T-helper 9 cell (primary cell): Measurements from ENCODE around the gene PIWIL4.
"Not testable (repeated sequence)": the region's sequence is repeated elsewhere in the genome, so short reads cannot be mapped to it uniquely, and the experiment has no call there.

Experiments used
- DNase-seq: peaks from one replicate; pipeline ENCODE4 v3.0.0-alpha.2; 2020

PIWIL4 gene

GRCh38 chr11:94639901-94640721 is 72.9 kb downstream of the PIWIL4 start:
- no peak for DNase-seq

DNA sequence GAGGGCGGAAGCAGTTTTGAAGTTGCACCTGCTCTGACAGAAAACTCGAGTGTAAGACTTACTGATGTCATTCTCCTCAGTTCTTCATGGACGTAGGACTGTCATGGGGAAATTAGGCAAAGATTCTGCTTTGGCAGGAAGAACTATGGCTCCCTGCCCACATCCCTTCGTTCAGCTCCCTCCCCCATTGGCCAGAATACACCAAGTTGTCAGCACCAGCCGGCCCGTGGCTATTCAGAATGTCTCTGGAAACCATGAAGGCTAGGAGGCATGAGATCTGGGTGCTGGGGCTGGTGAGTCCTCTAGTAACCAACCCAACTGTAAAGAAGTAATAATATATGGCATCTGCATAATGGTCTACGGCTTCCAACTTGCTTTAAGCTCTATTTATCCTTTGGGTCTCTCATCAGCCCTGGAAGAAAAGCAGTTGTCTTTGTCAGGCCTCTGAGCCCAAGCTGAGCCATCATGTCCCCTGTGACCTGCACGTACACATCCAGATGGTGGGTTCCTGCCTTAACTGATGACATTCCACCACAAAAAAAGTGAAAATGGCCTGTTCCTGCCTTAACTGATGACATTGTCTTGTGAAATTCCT is 74.1 kb downstream of the PIWIL4 start:
- DNase-seq = no peak

- not testable (repeated sequence) for DNase-seq
Observed at GRCh38 chr11:94643186-94643585, 76.0 kb downstream of the PIWIL4 start.

DNA sequence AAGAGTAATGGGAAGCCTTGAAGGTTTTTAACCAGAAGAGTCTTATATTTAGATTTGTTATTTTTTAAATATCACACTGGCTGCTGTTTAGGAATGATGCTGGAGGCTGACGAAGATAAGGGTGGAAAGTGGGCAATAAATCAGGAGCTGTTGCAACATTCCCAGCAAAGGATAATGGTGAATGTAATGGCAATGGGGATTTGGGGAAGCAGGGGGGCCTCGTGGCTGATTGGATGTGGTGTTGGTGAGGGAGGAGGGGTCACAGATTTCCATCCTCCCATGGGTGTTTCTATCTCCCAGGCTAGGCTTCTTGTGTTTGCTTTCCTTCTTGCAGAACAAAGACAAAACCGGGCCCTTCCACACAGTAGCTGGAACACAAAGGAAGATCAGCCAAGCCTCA is 80.8 kb downstream of the PIWIL4 start:
- no peak for DNase-seq

- no peak for DNase-seq
Observed at GRCh38 chr11:94648789-94649188, 81.6 kb downstream of the PIWIL4 start.

DNA sequence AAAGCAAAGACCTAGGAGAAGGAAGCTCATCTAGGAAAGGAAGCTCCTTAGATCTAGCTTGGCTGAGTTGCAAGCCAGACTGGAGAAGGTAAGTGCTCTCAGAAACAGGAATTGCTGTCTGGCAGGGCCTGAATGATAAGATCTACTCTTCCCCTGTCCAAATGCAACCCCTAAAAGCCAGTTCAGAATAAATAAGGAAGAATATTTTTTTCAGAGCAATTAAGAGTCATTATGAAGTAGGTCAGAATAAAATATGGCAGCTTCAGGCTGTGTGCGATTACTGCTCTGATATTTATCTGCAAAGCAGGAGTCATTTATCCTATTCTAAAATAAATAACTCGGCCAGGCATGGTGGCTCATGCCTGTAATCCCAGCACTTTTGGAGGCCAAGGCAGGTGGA is 82.1 kb downstream of the PIWIL4 start:
- no peak for DNase-seq

GRCh38 chr11:94649964-94650623 is 82.9 kb downstream of the PIWIL4 start:
- DNase-seq = no peak

GRCh38 chr11:94650756-94651155 is 83.6 kb downstream of the PIWIL4 start:
- DNase-seq = no peak

DNA sequence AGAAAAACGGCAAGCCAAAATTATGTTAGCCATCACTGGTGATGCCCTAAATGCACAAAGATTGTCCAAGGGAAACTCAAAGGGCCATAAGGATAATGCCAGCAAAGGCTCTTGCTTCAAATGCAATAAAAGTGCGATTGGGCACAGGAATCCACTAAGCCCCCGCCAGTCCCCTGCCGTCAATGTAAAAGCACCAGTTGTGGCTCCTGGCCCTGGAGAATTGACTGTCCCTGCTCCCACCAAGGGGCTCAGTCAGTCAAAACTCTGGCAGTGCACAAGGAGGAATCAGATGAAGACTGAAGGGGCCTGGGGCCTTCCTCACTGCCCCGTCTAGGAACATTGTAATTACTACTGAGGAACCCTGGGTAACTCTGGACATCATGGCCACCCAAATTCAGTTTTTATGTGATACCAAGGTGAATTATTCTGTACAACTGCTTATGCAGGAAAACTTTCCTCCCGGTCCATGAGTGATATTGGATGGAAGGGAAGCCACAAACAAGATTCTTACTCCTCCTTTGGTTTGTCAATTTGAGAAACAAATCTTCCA is 85.6 kb downstream of the PIWIL4 start:
- no peak for DNase-seq

DNA sequence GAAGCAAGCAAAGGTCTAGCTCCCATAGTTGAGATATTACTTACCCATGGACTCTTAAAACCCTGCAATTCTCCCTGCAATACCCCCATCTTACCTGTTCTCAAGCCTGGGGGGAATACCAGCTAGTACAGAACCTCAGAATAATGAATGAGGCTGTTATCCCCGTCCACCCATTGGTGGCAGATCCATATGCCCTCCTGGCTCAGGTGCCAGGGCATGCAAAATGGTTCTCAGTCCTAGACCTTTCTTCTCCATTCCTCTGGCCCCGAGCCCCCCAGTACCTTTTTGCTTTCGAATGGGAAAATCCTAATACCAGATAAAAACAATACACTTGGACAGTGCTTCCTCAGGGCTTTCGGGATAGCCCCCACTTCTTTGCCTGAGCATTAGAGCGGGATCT is 86.4 kb downstream of the PIWIL4 start:
- no peak for DNase-seq

GRCh38 chr11:94654201-94654600 is 87.0 kb downstream of the PIWIL4 start:
- no peak for DNase-seq

GRCh38 chr11:94655291-94655690 is 88.1 kb downstream of the PIWIL4 start:
- no peak for DNase-seq

- no peak for DNase-seq
Observed at GRCh38 chr11:94655956-94656355, 88.8 kb downstream of the PIWIL4 start.

DNA sequence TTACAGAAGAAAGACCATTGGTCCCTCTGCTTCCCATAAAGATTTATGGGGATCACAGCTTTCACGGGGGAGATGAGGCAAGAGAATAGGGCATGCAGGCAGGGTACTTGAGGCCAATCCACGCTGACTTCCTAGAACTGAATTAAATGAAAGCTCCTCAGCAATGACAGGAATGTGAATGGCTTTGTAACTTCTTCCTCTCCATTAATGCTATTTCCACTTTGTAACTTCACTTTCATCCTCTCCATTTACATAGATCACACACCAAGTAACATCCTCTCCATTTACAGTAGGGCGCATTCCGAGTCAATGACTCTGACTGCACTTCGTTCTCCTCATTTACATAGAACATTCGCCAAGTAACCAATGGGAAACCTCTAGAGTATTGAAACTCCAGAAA is 89.8 kb downstream of the PIWIL4 start:
- no peak for DNase-seq

GRCh38 chr11:94657629-94658028 is 90.5 kb downstream of the PIWIL4 start:
- DNase-seq = no peak

DNA sequence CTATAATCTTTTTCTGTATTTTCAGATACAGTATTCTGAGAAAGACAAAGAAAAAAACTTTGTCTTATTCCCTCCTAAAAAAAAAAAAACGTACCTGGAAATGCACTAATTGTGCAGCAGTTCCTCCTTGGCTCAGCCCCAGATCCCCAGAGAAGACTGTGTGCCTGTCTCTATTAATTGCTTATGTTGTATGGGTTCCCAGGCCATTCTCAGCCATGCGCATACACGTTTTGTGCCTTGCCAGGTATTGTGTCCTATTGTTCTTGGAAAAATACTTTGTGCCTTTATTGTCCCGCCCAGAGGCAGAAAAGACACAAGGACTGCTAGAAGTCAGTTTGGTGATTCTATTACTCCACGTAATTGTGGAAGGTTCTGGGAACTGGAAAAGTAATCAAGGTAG is 91.2 kb downstream of the PIWIL4 start:
- DNase-seq = no peak

DNA sequence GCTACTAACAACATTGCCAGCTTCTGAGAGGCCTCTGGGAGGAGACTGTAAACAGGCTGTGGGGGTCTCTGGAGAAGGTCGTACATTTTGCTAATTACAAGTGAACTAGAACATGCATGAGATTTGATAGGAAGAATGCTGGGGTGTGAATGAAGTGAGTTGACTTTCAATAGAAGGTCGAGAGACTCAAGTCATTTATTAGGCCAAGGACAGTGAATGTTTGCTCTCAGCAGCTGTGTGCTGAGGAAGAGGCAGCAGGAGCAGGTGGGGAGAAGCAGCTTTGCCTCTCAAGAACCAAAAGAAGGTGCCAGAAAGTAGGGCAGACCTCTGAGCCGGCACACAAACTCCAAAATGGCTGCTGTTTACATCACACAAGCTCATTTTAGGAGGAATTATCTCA is 91.7 kb downstream of the PIWIL4 start:
- DNase-seq = no peak

DNA sequence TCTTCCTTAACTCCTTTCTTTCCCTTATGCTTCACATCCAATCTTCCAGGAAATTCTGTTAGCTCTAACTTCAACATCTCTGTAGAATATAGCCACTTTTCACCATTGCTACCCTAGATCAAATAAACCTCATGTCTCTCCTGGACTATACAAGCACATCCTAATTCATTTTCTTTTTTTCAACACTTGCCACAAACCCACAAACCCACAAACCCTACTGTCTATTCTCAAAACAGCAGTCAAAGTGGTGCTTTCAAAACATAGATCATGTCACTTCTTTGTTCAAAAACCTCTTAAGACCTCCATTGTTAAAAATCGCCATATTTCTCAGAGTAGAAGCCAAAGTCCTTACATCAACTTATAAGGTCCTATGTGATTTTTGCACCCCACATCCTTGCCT is 94.3 kb downstream of the PIWIL4 start:
- no peak for DNase-seq

DNA sequence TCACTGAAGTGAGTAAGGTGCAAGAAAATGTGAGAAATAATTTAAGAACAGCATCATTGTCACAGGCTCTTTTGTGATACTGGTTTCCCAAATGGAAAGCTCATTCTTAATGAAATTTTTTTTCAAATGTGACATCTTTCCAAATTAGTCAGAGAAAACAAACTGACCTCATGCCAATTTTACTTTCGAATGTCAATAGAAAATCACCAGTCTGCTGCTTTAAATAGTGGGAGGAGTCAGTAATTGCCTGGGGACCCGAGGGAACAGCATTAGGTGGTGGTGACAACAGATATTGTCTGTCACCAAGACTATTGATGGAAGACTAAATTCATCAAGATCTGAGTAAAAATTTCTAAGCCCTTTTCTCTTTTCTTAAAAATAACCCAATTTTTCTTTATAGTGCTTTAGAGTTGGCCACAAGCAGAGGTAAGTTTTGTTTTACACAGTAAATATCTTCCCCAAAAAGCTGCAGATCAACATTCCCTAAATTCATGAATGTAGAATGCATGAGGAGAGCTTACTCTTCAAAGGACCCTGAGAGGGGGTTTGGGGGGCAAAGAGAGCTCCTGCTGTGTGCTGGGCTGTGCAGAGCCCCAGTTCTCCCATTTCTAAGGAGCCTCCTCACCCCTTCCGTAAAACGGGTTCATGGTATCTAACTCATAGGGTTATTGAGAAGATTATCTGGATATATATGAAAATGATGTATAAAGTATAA is 95.1 kb downstream of the PIWIL4 start:
- DNase-seq = no peak

DNA sequence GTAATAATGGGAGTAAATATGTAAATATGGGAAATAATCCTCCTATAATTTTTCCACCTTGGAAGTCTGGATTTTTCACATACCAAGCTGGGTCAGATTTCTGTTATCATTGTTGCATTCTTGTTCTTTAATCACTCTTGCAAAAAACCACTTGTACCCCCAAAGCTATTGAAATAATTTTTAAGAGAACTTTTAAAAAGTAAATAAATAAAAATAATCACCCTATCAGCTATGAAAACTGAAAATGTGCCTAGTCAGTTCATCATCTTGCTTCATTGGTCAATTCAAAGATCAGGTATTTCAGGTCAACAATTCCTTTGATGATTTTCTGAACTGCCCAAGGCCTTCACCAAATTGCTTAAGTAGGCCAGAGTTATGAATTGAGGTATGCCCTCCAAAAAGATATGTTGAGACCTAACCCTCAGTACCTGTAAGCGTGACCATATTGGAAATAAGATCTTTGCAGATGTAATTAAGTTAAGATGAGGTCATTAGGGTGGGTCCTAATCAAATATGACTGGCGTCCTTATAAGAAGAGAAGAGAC is 95.8 kb downstream of the PIWIL4 start:
- no peak for DNase-seq

DNA sequence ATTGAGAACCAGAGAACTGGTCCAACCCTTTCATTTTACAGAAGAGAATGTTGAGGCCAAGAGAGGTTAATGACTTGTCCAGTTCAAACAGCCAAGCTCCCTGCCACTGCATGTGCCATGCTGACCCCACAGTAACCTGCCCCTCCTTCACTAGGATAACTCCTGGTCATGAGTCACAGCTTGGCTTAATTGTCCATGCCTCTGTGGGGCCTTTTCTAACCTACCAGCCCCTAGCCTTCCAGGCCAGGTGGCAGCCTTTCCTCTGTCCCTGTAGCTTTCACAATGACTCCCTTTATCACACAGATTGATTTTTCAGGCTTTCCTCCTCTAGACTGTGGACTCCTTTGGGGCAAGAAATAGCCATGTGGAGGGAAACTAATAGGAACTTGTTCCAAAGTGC is 97.2 kb downstream of the PIWIL4 start:
- no peak for DNase-seq

DNA sequence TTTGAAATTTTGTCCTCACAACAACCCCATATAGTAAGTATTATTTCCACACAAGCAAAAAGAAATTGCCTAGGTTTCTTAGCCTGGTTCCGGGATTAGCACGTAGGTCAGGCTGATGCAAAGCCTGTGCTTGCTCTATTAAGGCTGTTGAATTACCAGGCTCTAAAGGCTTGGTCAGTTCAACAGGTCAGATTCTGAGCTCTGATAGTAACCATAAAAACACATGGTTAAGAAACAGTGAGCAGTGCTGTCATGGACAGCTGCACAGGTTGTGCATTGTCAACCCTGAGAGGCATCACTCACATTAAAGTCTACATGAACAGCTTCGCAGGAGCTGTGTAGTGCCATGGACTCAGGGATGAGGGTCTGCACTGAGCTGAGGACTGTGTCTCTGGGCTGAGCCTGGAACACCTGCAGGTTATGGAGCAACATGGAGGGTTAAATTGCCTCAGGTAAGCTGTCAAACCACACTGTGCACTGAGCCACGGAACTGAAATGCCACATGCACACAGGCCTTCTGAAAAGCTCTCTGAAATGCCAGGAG is 98.0 kb downstream of the PIWIL4 start:
- DNase-seq = no peak
